ENCODE data around the gene REN. TPM values are rescaled to one million over a fixed set of nuclear protein-coding genes. Genes with fewer than 3 reads are reported as not detected.

The REN gene
- total and polyA plus RNA-seq, 2 of the 13 experiments (the other 11 are each of a cell fraction or from before 2014, with no cell fraction given), result not detected

DNA sequence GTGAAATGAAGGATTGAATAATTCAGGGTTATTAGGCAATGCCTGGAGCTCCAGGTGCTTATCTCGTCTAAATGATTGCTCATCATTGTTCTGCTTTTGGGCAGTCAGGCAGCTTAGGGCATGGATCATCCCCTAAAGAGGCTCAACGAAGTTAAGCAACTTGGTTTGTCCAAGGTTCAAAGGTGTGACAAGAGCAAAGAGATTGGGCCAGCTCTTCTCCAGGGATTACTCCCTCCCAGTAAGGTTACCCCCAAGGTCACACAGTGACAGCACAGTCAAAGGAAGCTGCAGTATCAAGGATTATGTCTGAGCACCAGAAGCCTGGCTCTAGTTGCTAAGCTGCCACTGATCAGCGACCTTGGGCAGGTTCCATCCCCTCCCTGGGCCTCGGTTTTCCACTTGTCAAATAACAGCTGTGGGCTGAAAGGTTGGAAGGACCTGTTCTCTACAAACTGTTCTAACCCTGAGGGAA is 21.1 kb downstream of the REN start (continued):
- TF ChIP-seq STAT5B (CRISPR knock-in tag; IDR thresholded peaks at IDR 0.05) (no peak), RBFOX2 (IDR thresholded peaks at IDR 0.05; ENCODE audit: low read depth, low read length) (no peak), ARNTL (CRISPR knock-in tag; IDR thresholded peaks at IDR 0.05) (no peak), LCORL (IDR thresholded peaks at IDR 0.05) (peak; percentile 96), LCORL (CRISPR knock-in tag; IDR thresholded peaks at IDR 0.05) (peak; percentile 97), ATF6 (CRISPR knock-in tag; conservative IDR thresholded peaks at IDR 0.05) (no peak), ZNF710 (CRISPR knock-in tag; IDR thresholded peaks at IDR 0.05; ENCODE audit: borderline replicate concordance) (no peak), RXRA (CRISPR knock-in tag; IDR thresholded peaks at IDR 0.05) (peak; percentile 90; the same call in 1 of the 2 replicates), MEF2D (CRISPR knock-in tag; IDR thresholded peaks at IDR 0.05) (no peak), NR0B2 (CRISPR knock-in tag; IDR thresholded peaks at IDR 0.05) (no peak), ZUFSP (CRISPR knock-in tag; IDR thresholded peaks at IDR 0.05; ENCODE audit: borderline replicate concordance) (no peak)
- TF ChIP-seq, protein P1, sequence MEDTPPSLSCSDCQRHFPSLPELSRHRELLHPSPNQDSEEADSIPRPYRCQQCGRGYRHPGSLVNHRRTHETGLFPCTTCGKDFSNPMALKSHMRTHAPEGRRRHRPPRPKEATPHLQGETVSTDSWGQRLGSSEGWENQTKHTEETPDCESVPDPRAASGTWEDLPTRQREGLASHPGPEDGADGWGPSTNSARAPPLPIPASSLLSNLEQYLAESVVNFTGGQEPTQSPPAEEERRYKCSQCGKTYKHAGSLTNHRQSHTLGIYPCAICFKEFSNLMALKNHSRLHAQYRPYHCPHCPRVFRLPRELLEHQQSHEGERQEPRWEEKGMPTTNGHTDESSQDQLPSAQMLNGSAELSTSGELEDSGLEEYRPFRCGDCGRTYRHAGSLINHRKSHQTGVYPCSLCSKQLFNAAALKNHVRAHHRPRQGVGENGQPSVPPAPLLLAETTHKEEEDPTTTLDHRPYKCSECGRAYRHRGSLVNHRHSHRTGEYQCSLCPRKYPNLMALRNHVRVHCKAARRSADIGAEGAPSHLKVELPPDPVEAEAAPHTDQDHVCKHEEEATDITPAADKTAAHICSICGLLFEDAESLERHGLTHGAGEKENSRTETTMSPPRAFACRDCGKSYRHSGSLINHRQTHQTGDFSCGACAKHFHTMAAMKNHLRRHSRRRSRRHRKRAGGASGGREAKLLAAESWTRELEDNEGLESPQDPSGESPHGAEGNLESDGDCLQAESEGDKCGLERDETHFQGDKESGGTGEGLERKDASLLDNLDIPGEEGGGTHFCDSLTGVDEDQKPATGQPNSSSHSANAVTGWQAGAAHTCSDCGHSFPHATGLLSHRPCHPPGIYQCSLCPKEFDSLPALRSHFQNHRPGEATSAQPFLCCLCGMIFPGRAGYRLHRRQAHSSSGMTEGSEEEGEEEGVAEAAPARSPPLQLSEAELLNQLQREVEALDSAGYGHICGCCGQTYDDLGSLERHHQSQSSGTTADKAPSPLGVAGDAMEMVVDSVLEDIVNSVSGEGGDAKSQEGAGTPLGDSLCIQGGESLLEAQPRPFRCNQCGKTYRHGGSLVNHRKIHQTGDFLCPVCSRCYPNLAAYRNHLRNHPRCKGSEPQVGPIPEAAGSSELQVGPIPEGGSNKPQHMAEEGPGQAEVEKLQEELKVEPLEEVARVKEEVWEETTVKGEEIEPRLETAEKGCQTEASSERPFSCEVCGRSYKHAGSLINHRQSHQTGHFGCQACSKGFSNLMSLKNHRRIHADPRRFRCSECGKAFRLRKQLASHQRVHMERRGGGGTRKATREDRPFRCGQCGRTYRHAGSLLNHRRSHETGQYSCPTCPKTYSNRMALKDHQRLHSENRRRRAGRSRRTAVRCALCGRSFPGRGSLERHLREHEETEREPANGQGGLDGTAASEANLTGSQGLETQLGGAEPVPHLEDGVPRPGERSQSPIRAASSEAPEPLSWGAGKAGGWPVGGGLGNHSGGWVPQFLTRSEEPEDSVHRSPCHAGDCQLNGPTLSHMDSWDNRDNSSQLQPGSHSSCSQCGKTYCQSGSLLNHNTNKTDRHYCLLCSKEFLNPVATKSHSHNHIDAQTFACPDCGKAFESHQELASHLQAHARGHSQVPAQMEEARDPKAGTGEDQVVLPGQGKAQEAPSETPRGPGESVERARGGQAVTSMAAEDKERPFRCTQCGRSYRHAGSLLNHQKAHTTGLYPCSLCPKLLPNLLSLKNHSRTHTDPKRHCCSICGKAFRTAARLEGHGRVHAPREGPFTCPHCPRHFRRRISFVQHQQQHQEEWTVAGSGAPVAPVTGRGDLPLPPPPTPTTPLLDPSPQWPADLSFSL (CRISPR knock-in tag; IDR thresholded peaks at IDR 0.05), result no peak
- TF ChIP-seq, protein P2, sequence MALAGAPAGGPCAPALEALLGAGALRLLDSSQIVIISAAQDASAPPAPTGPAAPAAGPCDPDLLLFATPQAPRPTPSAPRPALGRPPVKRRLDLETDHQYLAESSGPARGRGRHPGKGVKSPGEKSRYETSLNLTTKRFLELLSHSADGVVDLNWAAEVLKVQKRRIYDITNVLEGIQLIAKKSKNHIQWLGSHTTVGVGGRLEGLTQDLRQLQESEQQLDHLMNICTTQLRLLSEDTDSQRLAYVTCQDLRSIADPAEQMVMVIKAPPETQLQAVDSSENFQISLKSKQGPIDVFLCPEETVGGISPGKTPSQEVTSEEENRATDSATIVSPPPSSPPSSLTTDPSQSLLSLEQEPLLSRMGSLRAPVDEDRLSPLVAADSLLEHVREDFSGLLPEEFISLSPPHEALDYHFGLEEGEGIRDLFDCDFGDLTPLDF (CRISPR knock-in tag; IDR thresholded peaks at IDR 0.05), result no peak
- TF ChIP-seq, protein P3, sequence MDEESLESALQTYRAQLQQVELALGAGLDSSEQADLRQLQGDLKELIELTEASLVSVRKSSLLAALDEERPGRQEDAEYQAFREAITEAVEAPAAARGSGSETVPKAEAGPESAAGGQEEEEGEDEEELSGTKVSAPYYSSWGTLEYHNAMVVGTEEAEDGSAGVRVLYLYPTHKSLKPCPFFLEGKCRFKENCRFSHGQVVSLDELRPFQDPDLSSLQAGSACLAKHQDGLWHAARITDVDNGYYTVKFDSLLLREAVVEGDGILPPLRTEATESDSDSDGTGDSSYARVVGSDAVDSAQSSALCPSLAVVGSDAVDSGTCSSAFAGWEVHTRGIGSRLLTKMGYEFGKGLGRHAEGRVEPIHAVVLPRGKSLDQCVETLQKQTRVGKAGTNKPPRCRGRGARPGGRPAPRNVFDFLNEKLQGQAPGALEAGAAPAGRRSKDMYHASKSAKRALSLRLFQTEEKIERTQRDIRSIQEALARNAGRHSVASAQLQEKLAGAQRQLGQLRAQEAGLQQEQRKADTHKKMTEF (CRISPR knock-in tag; IDR thresholded peaks at IDR 0.05), result peak; percentile 88; the same call in 1 of the 2 replicates

Measured in HepG2 (cell line).